ENCODE measurements around the gene UBTD2.

The UBTD2 gene

GRCh38 chr5:172315587-172316493 lies 32.3 kb upstream of the UBTD2 start:
- CTCF ChIA-PET, result no interaction called here
- H3K4me3 ChIP-seq (ENCODE audit: low read depth, low read length), result no peak overlapping the region
- POLR2A ChIA-PET, result no interaction called here
- TF ChIP-seq CTCF (IDR thresholded peaks at IDR 0.05; ENCODE audit: insufficient read depth, low read length, missing control alignments), result no peak
- DNase-seq (ENCODE audit: low read depth, low spot score), result no peak

GRCh38 chr5:172313915-172314314 lies 30.4 kb upstream of the UBTD2 start:
- CTCF ChIA-PET, result interaction anchor here (1.3 kb wide), 1 partner anchor 19 kb away, joined by 4 read pairs; no protein-coding TSS in a partner anchor
- POLR2A ChIA-PET, result no interaction called here
- H3K4me3 ChIP-seq (ENCODE audit: low read depth, low read length), result no peak overlapping the region

GRCh38 chr5:172312286-172312685 lies 28.7 kb upstream of the UBTD2 start:
- TF ChIP-seq CTCF (IDR thresholded peaks at IDR 0.05; ENCODE audit: insufficient read depth, low read length, missing control alignments), result no peak
- no peak overlapping the region for H3K4me3 ChIP-seq (ENCODE audit: low read depth, low read length)
- DNase-seq (ENCODE audit: low read depth, low spot score), result peak; percentile 63
- CTCF ChIA-PET, result interaction anchor here (1.6 kb wide), 1 partner anchor 19 kb away, joined by 6 read pairs; no protein-coding TSS in a partner anchor
- POLR2A ChIA-PET, result no interaction called here

More at GRCh38 chr5:172313915-172314314, 30.4 kb upstream of the UBTD2 start:
- no peak for DNase-seq (ENCODE audit: low read depth, low spot score)
- no peak for TF ChIP-seq CTCF (IDR thresholded peaks at IDR 0.05; ENCODE audit: insufficient read depth, low read length, missing control alignments)

GRCh38 chr5:172311605-172312004 lies 28.0 kb upstream of the UBTD2 start:
- ChIA-PET CTCF (interaction anchor here (1.6 kb wide), 1 partner anchor 18 kb away, joined by 6 read pairs; no protein-coding TSS in a partner anchor), POLR2A (no interaction called here)
- no peak overlapping the region for H3K4me3 ChIP-seq (ENCODE audit: low read depth, low read length)
- no peak for DNase-seq (ENCODE audit: low read depth, low spot score)
- no peak for TF ChIP-seq CTCF (IDR thresholded peaks at IDR 0.05; ENCODE audit: insufficient read depth, low read length, missing control alignments)

GRCh38 chr5:172311026-172311425 lies 27.5 kb upstream of the UBTD2 start:
- CTCF ChIA-PET, result interaction anchor here (1.6 kb wide), 1 partner anchor 18 kb away, joined by 6 read pairs; no protein-coding TSS in a partner anchor
- no peak for DNase-seq (ENCODE audit: low read depth, low spot score)
- TF ChIP-seq CTCF (IDR thresholded peaks at IDR 0.05; ENCODE audit: insufficient read depth, low read length, missing control alignments), result no peak
- POLR2A ChIA-PET, result no interaction called here
- H3K4me3 ChIP-seq (ENCODE audit: low read depth, low read length), result no peak overlapping the region

- POLR2A ChIA-PET, result no interaction called here
- no peak overlapping the region for H3K4me3 ChIP-seq (ENCODE audit: low read depth, low read length)
- CTCF ChIA-PET, result interaction anchor here (6.7 kb wide), 1 partner anchor 13 kb away, joined by 55 read pairs; no protein-coding TSS in a partner anchor
- no peak for TF ChIP-seq CTCF (IDR thresholded peaks at IDR 0.05; ENCODE audit: insufficient read depth, low read length, missing control alignments)
- DNase-seq (ENCODE audit: low read depth, low spot score), result no peak
These were observed 21.8 kb upstream of the UBTD2 start for GRCh38 chr5:172305380-172305779.

Measured in AG04449 (cell line).